Thyroid gland (tissue), 4 donors: ENCODE measurements around the gene KSR1.

Experiments
- POLR2A ChIP-seq, 2 donors: fragments of 450-650 bp; IDR thresholded peaks; one replicate each; pipeline ENCODE4 v1.6.1; 2017; ENCODE audit warnings: antibody characterized with exemption in 2 of 2, mild to moderate bottlenecking in 2 of 2, moderate library complexity in 1 of 2
- TF ChIP-seq, protein P1 (sequence below), 6 experiments: fragments of 200-600 bp in 3 of 6; fragments of 450-650 bp in 3 of 6; sonication (generic) in 3 of 6; IDR thresholded peaks; one replicate each; pipeline ENCODE4 v1.5.1; 2016 to 2019; ENCODE audit warnings: antibody characterized with exemption in 6 of 6, mild to moderate bottlenecking in 2 of 6, inconsistent platforms in 1 of 6, moderate library complexity in 1 of 6

DNA sequence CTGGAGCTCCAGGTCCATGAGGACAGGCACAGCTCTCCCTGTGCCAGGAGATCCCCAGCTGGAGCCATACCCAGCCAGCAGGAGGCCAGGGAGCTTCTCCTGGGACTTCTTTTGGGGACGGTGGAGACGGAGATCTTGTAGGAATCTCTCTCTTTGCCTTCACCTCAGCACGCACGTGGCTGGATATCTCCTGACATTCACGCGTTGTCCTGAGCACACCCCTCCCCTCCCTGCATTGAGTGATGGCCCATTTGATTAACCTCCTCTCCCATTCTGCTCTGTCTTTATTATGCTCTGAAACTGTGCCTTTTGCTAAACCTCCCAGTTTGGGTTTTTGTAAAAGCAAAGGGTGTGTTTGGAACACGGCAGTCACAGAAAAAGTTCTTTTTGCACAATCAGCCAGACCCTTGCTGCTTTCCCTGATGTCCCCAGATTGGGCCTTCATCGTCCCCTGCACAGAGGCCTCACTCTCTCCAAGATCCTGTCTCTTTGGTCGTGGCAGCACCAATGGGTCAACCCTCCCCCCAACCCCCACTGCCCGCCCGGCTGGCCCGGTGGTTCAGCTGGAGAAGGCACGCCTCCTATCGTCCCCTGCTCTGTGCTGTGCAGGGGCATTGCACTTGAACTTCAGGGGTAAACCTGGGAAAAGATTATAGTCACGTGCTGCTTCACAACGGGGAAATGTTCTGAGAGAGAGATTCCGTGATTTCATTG is 142.2 kb downstream of the KSR1 start:
- no peak for TF ChIP-seq POLR2A (IDR thresholded peaks at IDR 0.05)
- TF ChIP-seq, protein P1, sequence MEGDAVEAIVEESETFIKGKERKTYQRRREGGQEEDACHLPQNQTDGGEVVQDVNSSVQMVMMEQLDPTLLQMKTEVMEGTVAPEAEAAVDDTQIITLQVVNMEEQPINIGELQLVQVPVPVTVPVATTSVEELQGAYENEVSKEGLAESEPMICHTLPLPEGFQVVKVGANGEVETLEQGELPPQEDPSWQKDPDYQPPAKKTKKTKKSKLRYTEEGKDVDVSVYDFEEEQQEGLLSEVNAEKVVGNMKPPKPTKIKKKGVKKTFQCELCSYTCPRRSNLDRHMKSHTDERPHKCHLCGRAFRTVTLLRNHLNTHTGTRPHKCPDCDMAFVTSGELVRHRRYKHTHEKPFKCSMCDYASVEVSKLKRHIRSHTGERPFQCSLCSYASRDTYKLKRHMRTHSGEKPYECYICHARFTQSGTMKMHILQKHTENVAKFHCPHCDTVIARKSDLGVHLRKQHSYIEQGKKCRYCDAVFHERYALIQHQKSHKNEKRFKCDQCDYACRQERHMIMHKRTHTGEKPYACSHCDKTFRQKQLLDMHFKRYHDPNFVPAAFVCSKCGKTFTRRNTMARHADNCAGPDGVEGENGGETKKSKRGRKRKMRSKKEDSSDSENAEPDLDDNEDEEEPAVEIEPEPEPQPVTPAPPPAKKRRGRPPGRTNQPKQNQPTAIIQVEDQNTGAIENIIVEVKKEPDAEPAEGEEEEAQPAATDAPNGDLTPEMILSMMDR (IDR thresholded peaks at IDR 0.05): no peak
